Measurements from ENCODE around the gene PINLYP.

DNA sequence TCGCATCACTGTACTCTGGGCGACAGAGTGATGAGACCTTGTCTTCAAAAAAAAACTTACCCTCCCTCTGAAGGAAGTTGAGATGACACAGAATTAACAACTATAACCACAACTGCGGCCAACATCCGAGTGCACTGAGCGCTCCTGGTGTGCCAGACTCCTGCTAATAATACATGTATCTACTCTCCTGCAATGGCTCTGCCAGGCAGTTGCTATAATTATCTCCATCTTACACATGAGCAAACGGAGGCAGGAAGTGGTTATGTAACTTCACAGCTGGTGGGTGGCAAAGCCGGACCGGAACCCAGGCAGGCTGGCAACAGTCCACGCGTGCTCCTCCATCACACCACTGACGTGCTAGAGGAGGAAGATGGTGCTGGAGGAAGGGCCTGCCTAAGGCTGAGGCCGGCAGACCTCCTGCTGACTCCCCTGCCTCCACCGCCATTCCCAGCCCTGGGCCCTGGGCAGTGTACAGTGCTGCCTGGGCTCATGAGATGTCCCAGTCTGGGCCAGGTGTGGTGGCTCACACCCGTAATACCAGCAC, 12.8 kb upstream of the PINLYP start:
- TF ChIP-seq, protein P1, sequence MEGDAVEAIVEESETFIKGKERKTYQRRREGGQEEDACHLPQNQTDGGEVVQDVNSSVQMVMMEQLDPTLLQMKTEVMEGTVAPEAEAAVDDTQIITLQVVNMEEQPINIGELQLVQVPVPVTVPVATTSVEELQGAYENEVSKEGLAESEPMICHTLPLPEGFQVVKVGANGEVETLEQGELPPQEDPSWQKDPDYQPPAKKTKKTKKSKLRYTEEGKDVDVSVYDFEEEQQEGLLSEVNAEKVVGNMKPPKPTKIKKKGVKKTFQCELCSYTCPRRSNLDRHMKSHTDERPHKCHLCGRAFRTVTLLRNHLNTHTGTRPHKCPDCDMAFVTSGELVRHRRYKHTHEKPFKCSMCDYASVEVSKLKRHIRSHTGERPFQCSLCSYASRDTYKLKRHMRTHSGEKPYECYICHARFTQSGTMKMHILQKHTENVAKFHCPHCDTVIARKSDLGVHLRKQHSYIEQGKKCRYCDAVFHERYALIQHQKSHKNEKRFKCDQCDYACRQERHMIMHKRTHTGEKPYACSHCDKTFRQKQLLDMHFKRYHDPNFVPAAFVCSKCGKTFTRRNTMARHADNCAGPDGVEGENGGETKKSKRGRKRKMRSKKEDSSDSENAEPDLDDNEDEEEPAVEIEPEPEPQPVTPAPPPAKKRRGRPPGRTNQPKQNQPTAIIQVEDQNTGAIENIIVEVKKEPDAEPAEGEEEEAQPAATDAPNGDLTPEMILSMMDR (IDR thresholded peaks at IDR 0.05), result no peak
- TF ChIP-seq EP300 (IDR thresholded peaks at IDR 0.05) (no peak), POLR2A (IDR thresholded peaks at IDR 0.05) (no peak), POLR2AphosphoS5 (IDR thresholded peaks at IDR 0.05) (no peak)
